ENCODE data around the gene UBAC1. TPM values are rescaled to one million over a fixed set of nuclear protein-coding genes. Genes with fewer than 3 reads are reported as not detected.

Gene UBAC1
- total RNA-seq, 1 experiment from 2014 or later, result 54.8 TPM

DNA sequence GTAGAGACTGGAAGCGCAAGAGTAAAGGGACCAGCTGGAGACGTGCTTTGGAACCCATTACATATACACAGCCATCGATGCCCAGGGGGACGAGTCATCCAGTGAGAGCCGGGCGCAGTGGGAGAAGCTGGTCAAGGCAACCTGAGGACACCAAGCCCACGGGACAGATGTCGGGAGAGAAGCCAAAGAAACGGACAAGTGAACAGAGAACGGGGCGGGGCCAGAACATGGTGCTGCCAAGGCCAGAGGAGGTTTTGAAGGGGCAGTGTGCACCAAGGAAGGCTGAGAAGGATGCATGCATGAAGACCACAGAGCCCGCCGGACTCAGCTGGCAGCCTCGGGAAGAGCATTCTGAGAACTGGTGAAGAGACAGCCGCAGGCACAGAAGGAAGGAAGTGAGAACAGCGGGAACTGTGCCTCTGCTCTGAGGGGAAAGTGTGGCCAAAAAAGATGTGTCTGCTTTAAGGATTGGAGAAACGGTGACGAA lies 74.1 kb downstream of the UBAC1 start:
- CTCF ChIA-PET, result no interaction called here
- Histone ChIP-seq H3K79me2 (ENCODE audit: insufficient read depth, low read length) (peaks cover 100% of the 10 kb centered on the region), H2AFZ (ENCODE audit: low read depth, low read length, poor library complexity, severe bottlenecking) (no peak overlapping the region), H3K36me3 (ENCODE audit: control insufficient read depth in 1 of 2, insufficient read depth in 2 of 2, low read length in 2 of 2) (no peaks in the 10 kb centered on the region), H3K9me3 (ENCODE audit: control insufficient read depth in 1 of 2, insufficient read depth in 1 of 2, low read depth in 1 of 2, low read length in 2 of 2) (no peaks in the 10 kb centered on the region), H3K4me1 (ENCODE audit: control insufficient read depth in 1 of 2, insufficient read depth in 2 of 2, low read length in 2 of 2) (peaks cover 19 to 43% of the 10 kb centered on the region in 2 experiments), H3K4me3 (replicated peaks in 1 of 2; ENCODE audit: low read depth in 1 of 2, low read length in 2 of 2) (no peak overlapping the region), H3K27me3 (ENCODE audit: insufficient read depth, low read length) (no peaks in the 10 kb centered on the region), H3K27ac (ENCODE audit: low read depth, low read length) (no peak overlapping the region), H3K4me2 (ENCODE audit: low read length) (no peak overlapping the region), H4K20me1 (ENCODE audit: insufficient read depth) (peaks cover 4% of the 10 kb centered on the region; the same call in 1 of the 2 replicates), H3K9me2 (ENCODE audit: insufficient read depth) (no peaks in the 10 kb centered on the region), H3K9ac (ENCODE audit: low read length) (no peak overlapping the region)
- BruUV-seq (replicated peaks), result no TSS peak
- POLR2A ChIA-PET, result no interaction called here
- RAD21 ChIA-PET (ENCODE audit: low non-redundant PET in 1 of 2, low total read pairs in 2 of 2, uncharacterized antibody in 2 of 2, unreplicated experiment in 2 of 2), result no interaction called here
- ATAC-seq, result no peak
- TF ChIP-seq POLR2AphosphoS5 (IDR thresholded peaks at IDR 0.05; ENCODE audit: low read depth, low read length) (no peak), POLR2A (IDR thresholded peaks at IDR 0.05; ENCODE audit: borderline replicate concordance, extremely low read depth, insufficient read depth, insufficient read length) (no peak), SRF (IDR thresholded peaks at IDR 0.05; ENCODE audit: low read depth) (no peak), EZH2 (IDR thresholded peaks at IDR 0.05) (no peak), CBX3 (IDR thresholded peaks at IDR 0.05; ENCODE audit: low read depth) (no peak), YY1 (IDR thresholded peaks at IDR 0.05; ENCODE audit: extremely low read depth, insufficient replicate concordance, low read depth, low read length) (no peak), JUND (IDR thresholded peaks at IDR 0.05) (no peak), ATF3 (IDR thresholded peaks at IDR 0.05) (no peak), CTCF (IDR thresholded peaks at IDR 0.05 in 2 of 3, conservative IDR thresholded peaks at IDR 0.05 in 1 of 3; ENCODE audit: borderline replicate concordance in 1 of 3, insufficient read depth in 1 of 3, low read depth in 2 of 3, low read length in 2 of 3) (no peak), ELF1 (IDR thresholded peaks at IDR 0.05; ENCODE audit: borderline replicate concordance, low read depth) (no peak), EGR1 (IDR thresholded peaks at IDR 0.05; ENCODE audit: low read depth) (no peak), SIN3A (IDR thresholded peaks at IDR 0.05; ENCODE audit: low read depth) (no peak)
- intact Hi-C loops (cut with micrococcal nuclease), result no loop called here
- no peak for DNase-seq (ENCODE audit: low read depth, low spot score)
